HG02588 (cell line): ENCODE results near the gene LGI4.

ENCODE experiments used
- ATAC-seq: cut with Tn5 transposase; IDR thresholded peaks from one replicate; pipeline ENCODE4 v1.9.1; 2021; ENCODE audit warnings: mild to moderate bottlenecking, moderate library complexity; ENCODE audit not compliant: unreplicated experiment

The LGI4 gene

DNA sequence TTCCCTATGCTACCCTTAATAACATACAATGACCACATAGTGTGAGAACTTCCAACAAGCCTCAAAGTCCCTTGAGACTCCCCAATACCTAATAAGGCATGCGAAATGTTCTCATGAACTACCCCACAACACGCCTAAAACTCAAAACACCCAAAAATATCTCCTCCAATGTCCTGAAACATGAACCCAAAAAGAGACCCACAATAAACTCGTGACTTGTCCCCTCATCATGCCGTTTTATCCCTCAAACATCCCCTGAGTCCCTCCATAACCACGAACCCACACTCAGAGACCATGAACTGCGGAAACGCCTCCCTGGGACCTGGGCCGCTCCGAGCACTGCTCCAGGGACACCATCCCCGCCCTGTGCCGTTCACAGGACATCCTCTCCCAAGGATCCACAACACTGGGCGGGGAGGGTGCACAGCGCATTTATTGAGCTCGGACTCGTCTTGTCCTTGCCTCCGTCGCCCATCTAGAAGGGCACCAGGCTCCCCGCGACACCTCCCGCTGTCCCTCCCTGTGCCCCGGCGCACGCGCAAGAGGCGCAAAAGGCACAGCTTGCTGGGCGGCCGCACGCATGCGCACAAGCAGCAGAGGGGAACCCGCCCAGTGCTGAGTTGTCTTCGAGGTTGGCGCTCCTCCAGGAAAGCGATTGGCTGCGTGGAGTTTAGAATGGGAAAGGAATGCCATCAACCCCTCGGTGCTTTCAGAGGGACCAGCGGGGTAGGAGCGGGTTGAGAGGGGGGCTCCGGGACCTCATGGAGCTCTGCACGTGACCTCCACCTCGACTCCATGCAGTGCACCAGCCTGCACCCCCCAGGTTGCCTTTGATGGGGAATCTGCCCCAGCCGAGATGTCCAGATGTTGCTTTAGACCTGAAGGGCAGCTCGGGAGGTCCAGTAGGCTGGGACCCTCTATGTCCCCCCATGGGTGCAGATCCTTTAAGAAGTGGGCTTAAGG, 10.5 kb downstream of the LGI4 start:
- peak; percentile 74 for ATAC-seq

DNA sequence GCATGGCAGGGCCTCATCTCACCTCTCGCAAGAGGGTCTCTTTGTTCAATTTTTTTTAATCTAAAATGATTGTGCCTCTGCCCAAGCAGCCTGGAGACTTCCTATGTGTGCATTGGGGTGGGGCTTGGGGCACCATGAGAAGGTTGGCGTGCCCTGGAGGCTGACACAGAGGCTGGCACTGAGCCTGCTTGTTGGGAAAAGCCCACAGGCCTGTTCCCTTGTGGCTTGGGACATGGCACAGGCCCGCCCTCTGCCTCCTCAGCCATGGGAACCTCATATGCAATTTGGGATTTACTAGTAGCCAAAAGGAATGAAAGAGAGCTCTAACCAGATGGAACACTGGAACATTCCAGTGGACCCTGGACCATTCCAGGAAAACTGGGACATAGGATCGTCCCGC, 11.3 kb downstream of the LGI4 start:
- no peak for ATAC-seq

DNA sequence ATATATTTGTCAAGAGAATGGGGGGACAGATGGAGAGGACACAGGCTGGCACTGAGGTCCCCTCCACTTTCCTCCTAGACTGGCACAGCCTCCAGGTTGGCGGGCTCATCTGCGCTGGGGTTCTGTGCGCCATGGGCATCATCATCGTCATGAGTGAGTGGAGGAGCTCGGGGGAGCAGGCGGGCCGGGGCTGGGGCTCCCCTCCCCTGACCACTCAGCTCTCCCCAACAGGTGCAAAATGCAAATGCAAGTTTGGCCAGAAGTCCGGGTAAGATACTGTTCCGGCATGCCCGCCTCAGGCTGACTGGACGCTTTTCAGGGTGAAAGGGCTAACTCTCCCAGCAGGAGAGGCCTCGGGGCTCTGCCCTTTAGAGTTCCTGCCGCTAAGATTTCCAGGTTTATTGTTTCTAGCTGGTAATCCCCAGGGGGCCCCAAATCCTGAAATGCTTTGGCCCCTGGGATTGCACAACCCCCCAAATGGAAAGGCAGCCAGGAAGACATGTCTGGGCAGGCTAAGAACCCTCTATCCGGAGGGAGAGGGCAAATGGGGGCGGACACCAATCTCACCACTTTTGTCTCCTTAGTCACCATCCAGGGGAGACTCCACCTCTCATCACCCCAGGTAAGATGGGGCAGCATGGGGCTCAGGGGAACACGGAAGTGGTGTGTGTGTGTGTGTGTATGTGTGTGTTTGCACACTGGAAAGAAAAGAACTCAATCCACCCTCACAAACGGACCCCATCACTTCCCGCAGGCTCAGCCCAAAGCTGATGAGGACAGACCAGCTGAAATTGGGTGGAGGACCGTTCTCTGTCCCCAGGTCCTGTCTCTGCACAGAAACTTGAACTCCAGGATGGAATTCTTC, 11.9 kb downstream of the LGI4 start:
- no peak for ATAC-seq

DNA sequence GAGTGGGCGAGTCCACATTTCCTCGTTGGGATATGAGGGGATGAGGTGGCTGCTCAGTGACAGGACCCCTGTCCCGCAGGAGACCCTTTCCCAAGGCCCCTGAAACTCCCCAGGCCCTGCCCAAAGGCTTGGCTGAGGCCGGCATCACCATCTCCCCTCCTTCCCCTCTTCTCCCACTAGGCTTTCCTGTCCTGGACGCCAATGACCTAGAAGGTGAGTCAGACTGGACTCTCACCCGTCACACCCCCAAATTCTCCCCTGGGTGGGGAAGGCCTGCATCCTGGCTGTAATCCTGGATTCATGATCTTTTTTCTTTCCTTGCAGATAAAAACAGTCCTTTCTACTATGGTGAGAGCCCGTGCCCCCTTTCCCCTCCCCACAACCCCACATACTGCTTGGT, 14.0 kb downstream of the LGI4 start:
- ATAC-seq, result no peak

DNA sequence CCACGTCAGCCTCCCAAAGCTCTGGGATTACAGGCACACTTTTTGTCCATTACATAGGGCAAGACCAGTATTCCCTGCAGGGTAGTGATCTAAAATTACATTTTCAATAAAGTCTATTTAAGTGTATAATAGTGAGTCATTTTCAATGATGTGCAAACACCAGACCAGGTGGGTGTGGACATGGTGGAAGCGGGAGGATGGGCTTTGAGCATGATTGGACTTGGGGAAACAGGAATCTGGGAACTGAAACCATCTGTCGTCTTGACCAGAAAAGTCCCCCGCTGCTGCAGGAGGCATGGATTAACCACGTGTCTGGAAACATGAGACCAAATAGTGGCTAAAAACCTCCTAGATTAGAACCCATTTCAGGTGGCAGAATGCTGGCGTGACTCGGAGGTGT, 14.4 kb downstream of the LGI4 start:
- ATAC-seq, result no peak

DNA sequence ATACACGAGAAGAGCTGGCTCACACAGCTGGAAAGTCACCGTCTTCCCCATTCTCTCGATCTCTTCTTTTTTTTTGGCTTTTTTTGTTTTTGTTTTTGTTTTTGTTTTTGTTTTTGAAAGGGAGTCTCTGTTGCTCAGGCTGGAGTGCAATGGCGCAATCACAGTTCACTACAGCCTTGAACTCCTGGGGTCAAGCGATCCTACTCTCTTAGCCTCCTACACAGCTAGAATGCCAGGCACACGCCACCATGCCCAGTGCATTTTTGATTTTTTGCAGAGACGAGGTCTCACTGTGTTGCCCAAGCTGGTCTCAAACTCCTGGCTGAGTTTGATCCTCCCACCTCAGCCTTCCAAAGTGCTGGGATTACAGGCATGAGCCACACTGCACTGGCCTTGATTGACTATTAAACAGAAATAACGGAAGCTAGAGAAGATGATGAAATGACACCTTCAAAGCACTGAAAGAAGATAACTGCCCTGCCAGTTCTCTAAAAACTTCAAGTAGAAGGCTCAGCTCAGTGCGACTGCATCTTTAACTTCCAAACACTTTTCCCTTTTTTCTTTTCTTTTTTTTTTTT, 15.2 kb downstream of the LGI4 start:
- no peak for ATAC-seq

DNA sequence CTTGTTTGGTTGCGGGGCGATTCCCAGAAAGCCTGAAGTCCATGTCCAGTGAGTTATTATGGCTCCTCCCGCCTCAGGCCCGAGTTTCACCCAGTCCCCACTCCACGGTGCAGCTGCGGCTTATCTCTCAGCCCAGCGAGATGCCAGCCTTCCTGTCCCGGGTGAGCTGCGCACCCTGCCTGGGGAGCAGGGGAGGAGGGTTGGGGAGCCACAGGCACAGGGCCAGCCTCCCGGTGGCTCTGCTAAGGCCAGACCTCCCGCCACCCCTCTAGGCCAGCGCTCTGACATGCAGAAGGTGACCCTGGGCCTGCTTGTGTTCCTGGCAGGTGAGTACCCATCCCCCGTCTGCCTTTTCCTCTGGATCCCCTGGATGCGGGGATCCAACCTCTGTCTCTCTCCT, 15.8 kb downstream of the LGI4 start:
- no peak for ATAC-seq

DNA sequence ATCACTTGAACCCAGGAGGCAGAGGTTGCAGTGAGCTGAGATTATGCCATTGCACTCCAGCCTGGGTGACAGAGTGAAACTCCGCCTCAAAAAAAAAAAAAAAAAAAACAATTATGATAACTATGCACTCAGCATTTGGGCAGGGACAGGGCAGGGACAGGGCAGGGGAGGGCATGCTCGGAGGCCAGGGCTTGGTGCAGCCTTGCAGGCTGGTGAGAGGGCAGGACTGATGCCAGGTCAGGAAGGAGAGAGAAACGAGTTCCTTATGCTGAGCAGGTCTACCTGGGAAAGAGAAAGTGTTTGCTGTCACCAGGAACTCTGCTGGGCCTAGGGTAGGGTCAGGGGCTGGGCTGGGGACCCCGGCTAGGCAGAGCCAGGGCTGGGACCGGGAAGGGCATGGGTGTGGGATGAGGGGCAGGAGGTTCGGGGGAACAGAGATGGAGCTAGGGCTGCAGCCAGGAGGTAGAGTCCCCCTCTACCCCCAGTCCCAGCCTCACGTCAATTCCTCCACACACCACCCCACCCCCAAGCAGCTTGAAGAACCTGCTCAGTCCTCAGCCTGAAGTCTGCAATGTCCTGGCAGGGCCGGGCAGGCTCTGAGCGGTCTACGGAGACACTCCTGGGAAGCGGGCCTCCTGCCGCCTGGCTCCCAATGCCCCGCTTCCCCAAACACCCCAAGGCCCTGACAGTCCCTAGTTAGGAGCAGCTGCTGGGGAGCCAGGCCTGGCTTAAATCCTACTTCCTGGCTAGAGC, 16.4 kb downstream of the LGI4 start:
- no peak for ATAC-seq

DNA sequence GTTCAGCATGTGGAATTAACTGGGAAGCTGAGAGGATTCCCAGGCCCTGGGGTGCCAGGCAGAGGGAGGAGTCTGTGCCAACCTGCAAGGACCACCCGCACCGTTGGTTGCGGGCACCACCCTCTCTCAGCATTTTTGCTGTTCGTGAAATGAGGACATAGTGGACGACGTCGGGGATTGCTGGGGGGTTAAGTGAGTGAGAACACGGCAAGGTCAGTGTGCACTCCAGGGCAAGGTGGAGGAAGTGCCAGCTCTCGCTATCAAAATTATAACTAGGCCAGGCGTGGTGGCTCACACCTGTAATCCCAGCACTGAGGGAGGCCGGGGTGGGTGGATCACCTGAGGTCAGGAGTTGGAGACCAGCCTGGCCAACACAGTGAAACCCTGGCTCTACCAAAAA, 17.1 kb downstream of the LGI4 start:
- no peak for ATAC-seq

DNA sequence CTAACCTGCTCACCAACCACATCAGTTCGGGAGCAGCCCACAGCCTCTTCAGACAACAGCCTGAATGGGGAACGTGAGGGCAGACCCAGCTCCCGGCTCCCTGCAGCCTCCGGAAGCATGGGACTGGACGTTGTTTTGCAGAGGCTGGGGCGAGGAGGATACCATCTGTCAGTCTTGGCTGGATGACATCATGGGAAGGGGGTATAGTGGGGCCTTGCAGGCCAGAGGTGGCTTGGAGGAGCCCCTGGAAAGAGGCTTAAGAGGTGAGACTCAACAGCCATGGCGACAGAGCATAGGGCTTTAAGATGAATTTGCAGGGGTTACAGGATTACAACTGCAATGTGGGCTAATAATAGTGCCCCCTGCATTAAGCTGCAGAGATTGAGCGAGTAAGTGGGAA, 17.7 kb downstream of the LGI4 start:
- no peak for ATAC-seq

DNA sequence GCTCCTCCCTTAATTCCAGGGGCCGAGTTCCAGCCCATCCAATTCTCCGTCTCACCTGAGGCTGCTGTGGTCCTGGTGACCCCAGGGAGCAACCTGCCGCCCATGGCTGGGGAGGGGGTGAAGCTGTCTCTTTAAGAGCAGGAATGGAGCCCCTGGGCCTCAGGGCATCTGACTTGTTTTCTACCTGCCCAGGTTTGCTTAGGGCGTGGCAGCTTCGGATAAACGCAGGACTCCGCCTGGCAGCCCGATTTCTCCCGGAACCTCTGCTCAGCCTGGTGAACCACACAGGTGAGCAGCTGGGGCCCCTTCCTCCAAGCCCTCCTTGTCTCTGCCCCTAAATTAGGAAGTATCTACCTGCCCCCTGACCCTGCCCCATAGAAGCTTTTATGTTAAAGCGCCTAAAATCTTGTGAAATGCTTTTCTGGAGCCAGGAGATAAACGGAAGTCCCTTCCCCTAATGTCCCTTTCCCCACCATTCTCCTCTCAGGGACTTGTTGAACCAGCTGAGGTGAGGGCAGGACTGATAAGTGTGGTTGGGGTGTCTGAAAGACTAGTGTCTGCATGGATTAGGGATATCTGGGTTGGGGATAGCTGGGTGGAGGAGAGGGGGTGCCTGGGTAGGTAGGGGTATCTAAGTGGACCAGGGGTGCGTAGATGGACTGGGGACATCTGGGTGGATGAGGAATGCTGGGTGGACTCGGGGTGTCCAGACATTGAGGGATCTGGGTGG, 18.6 kb downstream of the LGI4 start:
- ATAC-seq, result no peak

DNA sequence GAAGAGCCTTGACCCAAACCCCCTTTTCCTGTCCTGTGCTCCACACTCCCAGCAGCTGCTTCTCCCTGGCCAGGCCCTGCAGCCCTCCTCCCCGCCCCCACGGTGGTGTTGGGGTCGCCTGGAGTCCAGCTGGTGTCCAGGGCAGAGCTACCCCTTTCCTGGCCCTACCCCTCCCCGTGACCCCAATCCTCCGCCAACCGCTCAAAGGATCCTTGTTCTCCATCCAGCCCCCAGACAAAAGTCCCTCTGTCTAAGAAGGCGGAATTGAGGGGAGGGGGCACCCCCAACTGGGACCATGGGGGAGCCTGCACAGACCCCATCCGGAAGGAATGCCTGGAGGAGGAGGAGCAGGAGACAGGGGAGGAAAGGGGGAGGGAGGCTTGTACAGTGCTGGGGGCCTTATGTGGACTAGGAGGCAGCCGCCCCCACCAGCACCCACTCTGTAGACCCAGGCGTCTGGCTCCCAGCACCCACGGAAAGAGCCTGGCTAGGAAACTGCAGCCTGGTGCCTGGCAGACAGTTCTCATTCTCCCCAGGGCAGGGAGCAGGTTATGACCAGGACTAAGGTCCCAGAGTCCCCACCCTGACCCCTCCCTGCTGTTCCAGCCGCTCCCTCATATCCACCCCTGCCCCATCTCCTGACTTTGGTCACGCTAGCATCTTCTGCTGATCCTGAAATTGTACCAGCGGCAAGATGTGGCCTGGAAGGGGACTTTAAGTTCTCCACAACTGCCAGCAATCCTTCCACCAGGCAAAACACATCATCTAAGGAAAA, 19.5 kb downstream of the LGI4 start, which contains the start of gene FXYD3:
TSS of gene FXYD3 (plus strand) at position 647 of the 775 bp plus-strand sequence. CDS start 3,554 bp downstream, outside the sequence.
- ATAC-seq, result no peak

DNA sequence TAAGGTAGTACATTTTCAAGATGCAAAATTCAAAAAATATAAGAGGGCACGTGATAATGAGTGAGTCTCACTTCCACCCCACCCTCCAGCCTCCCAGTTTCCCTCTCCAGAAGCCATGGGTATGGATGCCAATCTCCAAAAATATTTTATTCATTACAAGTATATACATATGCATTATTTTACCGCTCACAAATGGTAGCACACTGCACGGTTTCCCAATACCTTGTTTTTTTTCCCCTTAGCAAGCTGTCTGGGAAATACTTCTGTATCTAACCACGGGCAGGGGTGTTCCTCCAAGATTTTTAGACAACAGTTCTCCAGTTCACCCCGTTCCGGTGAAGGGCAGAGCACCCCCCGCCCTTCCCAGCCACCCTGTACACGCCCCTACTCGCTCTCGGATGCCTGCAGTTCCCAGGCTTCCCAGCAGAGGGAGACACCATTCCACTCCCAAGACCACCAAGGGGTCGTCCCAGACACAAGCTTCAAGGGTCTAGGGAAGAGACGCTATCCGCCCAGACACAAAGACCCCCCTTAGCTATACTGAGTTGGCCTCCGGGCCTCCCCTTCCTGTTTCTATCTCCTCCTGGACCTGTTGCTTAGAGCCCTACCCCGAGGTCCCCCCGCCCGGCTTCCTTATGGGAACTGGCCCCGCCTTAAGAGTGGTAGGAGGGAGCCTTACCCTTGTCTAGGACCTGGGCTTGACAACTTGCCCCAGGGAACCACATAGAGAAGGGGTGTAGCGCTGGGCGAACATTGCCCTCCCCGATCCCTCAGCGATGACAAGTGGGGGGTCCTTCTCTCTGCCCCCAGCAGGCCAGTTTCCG, 20.3 kb downstream of the LGI4 start:
- no peak for ATAC-seq

DNA sequence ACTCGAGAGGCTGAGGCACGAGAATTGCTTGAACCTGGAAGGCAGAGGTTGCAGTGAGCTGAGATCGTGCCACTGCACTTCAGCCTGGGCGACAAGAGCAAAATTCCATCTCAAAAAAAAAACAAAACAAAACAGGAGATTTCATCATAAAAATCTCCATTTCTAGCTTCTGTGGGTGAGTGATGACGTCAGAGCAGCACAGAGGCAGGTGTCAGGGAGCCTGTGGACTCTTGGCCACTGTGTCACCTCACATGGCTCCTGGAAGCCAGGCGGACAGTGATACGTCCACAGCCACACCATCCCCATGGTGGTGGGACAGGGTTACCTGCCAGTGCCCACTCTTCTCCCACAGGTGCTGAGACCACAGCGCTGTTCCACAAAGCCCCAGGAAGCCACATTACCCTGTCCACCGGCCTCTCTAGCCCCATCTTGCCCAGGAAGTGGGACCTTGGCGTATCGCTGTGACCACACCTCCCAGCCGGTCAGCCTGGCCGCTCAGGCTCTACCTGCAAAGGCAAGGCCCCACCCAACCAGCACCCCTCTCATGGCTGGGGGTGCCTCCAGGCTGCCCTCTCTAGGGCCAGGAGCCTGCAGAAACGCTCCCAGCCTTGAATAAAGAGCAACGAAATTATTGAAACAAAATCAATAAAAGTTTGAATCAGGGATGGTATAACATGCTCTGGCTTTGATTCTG, 21.7 kb downstream of the LGI4 start:
- ATAC-seq, result no peak

DNA sequence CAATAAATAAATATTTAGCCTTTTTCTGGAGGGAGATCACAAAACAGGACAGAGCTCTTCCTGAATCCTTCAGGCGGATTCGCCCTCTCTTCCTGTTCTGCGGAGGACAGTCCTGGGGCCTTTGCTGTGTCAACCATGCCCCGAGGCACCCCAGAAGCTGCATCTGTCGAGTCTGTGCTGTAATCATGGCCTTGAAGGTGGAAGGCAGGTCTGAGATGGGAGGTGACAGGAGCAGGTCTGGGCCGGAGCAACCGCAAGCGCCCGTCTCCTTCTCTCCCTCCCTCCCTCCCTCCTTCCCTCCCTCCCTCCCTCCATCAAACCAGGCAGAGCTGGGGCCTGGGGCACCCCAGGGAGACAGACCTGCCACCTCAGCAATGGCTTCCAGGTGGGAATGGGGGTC, 23.9 kb downstream of the LGI4 start:
- no peak for ATAC-seq

DNA sequence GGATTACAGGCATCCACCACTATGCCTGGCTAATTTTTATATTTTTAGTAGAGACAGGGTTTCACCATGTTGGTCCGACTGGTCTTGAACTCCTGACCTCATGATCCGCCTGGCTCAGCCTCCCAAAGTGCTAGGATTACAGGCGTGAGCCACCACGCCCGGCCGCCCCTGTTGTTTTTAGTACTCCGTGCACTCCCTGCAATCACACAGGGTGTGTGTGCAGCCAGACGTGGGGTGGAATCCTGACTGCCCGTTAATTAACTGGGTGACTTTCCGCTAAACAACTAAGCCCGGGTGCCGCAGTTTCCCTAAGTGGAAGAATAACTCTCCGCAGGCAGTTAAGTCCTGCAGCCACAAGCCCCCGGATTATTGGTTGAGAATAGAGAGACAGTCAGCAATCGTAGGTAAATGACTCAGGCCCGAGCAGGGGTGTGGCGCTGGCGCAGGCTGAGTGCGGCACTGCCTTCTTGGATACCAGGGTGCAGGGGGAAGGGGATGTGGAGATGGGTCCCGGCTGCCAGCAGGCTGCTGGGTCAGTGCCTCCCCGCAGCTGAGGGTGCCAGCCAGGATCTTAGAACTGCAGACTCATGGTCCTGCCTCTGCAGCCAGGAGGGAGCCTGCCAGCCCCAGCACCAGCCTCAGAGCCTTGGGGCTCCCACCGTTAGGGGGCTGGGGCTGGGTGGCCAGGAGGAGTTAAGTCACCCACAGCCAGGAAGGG, 25.3 kb downstream of the LGI4 start:
- ATAC-seq, result no peak

DNA sequence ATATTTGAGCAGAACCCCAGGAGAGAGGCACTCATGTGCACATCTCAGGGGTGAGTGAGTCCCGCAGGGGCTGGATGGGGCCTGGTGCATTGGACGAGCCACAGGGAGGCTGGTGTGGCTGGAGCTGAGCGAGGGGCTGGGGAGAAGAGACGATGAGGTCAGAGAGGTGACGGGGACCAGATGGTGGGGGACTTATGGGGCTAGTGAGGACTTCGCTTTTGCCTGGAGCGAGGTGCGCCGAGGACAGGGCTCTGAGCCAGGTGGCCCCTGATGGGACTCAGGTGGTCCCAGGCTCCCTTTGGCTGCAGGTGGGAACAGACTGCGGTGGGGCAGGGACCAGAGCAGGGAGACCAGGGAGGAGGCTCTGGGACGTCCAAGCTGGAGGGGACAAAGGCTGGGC, 26.1 kb downstream of the LGI4 start:
- no peak for ATAC-seq
